Loucy (cell line): ENCODE results near the gene SPTLC3.

Source experiments
- CTCF ChIP-seq: fragments of 200-600 bp; sonication (generic); conservative IDR thresholded peaks from 2 replicates; pipeline ENCODE4 v1.5.1; 2014; ENCODE audit warnings: mild to moderate bottlenecking, antibody characterized with exemption, low read length
- EZH2phosphoT487 ChIP-seq: fragments of 200-600 bp; IDR thresholded peaks from 2 replicates; pipeline ENCODE4 v1.6.1; 2018; ENCODE audit warnings: antibody characterized with exemption, mild to moderate bottlenecking, moderate library complexity, borderline replicate concordance

DNA sequence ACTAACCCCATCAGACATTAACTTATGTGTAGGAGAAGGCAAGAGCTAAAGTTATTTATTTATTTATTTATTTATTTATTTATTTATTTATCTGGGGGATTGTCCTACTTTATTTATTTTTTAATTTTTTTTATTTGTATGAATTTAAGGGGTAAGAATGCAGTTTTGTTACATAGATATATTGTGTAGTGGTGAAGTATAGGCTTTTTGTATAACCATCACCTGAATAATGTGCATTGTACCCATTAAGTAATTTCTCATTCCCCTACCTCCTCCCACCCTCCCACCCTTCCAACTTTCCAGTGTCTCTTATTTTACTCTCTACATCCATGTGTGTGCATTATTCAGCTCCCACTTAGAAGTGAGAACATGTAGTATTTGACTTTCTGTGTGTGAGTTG, 51.6 kb downstream of the SPTLC3 start:
- TF ChIP-seq CTCF: no peak
- no peak for TF ChIP-seq EZH2phosphoT487
